H9 (cell line): ENCODE measurements around the gene EFS. TPM values are rescaled to one million over a fixed set of nuclear protein-coding genes. Genes with fewer than 3 reads are reported as not detected.

Source experiments
- DNase-seq: peaks from one replicate; pipeline ENCODE4 v3.0.0-alpha.2; 2017
- H2AFZ ChIP-seq: one replicate; pipeline ENCODE4 v1.6.1; 2013; ENCODE audit warnings: mild to moderate bottlenecking, low read length, control low read depth, moderate library complexity
- H2AK5ac ChIP-seq: 2 replicates; pipeline ENCODE4 v1.6.1; 2013; ENCODE audit warnings: low read length, control low read depth, mixed read lengths; ENCODE audit not compliant: insufficient read length
- H2BK120ac ChIP-seq: one replicate; pipeline ENCODE4 v1.6.1; 2013; ENCODE audit warnings: low read depth, mild to moderate bottlenecking, low read length, control low read depth, inconsistent platforms; ENCODE audit not compliant: poor library complexity, severe bottlenecking
- H2BK12ac ChIP-seq: 2 replicates; pipeline ENCODE4 v1.6.1; 2013; ENCODE audit warnings: low read length, control low read depth, mixed read lengths, low read depth; ENCODE audit not compliant: insufficient read length
- H2BK15ac ChIP-seq: 2 replicates; pipeline ENCODE4 v1.6.1; 2013; ENCODE audit warnings: low read depth, low read length, control low read depth
- H2BK20ac ChIP-seq: one replicate; pipeline ENCODE4 v1.6.1; 2013; ENCODE audit warnings: low read depth, mild to moderate bottlenecking, low read length, control low read depth, inconsistent platforms; ENCODE audit not compliant: poor library complexity, severe bottlenecking
- H2BK5ac ChIP-seq: 2 replicates; pipeline ENCODE4 v1.6.1; 2013; ENCODE audit warnings: low read length, control low read depth, mixed read lengths; ENCODE audit not compliant: insufficient read length
- H3K14ac ChIP-seq: 2 replicates; pipeline ENCODE4 v1.6.1; 2013; ENCODE audit warnings: low read length, control low read depth; ENCODE audit not compliant: insufficient read depth
- H3K18ac ChIP-seq: 2 replicates; pipeline ENCODE4 v1.6.1; 2013; ENCODE audit warnings: low read depth, mild to moderate bottlenecking, mixed read lengths, low read length, control low read depth; ENCODE audit not compliant: insufficient read length
- H3K23ac ChIP-seq: 2 replicates; pipeline ENCODE4 v1.6.1; 2013; ENCODE audit warnings: low read length, control low read depth, mixed read lengths, low read depth; ENCODE audit not compliant: insufficient read length
- H3K23me2 ChIP-seq: 2 replicates; pipeline ENCODE4 v1.6.1; 2013; ENCODE audit warnings: low read depth, mild to moderate bottlenecking, mixed read lengths, low read length, control low read depth; ENCODE audit not compliant: insufficient read length, poor library complexity, severe bottlenecking
- H3K27ac ChIP-seq: 2 replicates; pipeline ENCODE4 v1.5.1; 2013; ENCODE audit warnings: low read length, control low read depth, mixed read lengths, low read depth; ENCODE audit not compliant: insufficient read length
- H3K27me3 ChIP-seq: 2 replicates; pipeline ENCODE4 v1.6.1; 2013; ENCODE audit warnings: low read length, control low read depth, inconsistent platforms; ENCODE audit not compliant: insufficient read depth
- H3K4ac ChIP-seq: 2 replicates; pipeline ENCODE4 v1.6.1; 2013; ENCODE audit warnings: low read depth, mild to moderate bottlenecking, control low read depth, inconsistent platforms, low read length, moderate library complexity
- H3K4me1 ChIP-seq: 2 replicates; pipeline ENCODE4 v1.6.1; 2013; ENCODE audit warnings: low read length, control low read depth, inconsistent platforms; ENCODE audit not compliant: insufficient read depth
- H3K4me2 ChIP-seq: 2 replicates; pipeline ENCODE4 v1.6.1; 2013; ENCODE audit warnings: low read length, control low read depth, mixed read lengths; ENCODE audit not compliant: insufficient read length, insufficient read depth
- H3K56ac ChIP-seq: 2 replicates; pipeline ENCODE4 v1.6.1; 2013; ENCODE audit warnings: low read depth, mild to moderate bottlenecking, mixed read lengths, low read length, control low read depth; ENCODE audit not compliant: insufficient read length
- H3K79me1 ChIP-seq: 2 replicates; pipeline ENCODE4 v1.6.1; 2013; ENCODE audit warnings: low read depth, mild to moderate bottlenecking, moderate library complexity, low read length, control low read depth, inconsistent platforms; ENCODE audit not compliant: insufficient read depth, poor library complexity, severe bottlenecking
- H3K79me2 ChIP-seq: 2 replicates; pipeline ENCODE4 v1.6.1; 2013; ENCODE audit warnings: low read length, control low read depth, inconsistent platforms; ENCODE audit not compliant: insufficient read depth
- H3K9ac ChIP-seq: 2 replicates; pipeline ENCODE4 v1.6.1; 2013; ENCODE audit warnings: low read length, control low read depth, mixed read lengths; ENCODE audit not compliant: insufficient read length; ENCODE audit errors: extremely low read depth
- H3K9me3 ChIP-seq: one replicate; pipeline ENCODE4 v1.6.1; 2013; ENCODE audit warnings: low read depth, low read length, inconsistent platforms; ENCODE audit not compliant: control insufficient read depth
- H3T11ph ChIP-seq: one replicate; pipeline ENCODE4 v1.6.1; 2013; ENCODE audit warnings: mild to moderate bottlenecking, low read length, control low read depth, inconsistent platforms
- H4K20me1 ChIP-seq: one replicate; pipeline ENCODE4 v1.6.1; 2013; ENCODE audit not compliant: control insufficient read depth, insufficient read length, insufficient read depth
- H4K5ac ChIP-seq: 2 replicates; pipeline ENCODE4 v1.6.1; 2013; ENCODE audit warnings: low read depth, mild to moderate bottlenecking, mixed read lengths, low read length, control low read depth; ENCODE audit not compliant: insufficient read length
- H4K8ac ChIP-seq: replicated peaks from 2 replicates; pipeline ENCODE4 v1.6.1; 2013; ENCODE audit warnings: low read length, control low read depth, mixed read lengths, low read depth; ENCODE audit not compliant: insufficient read length
- H4K91ac ChIP-seq: 2 replicates; pipeline ENCODE4 v1.6.1; 2013; ENCODE audit warnings: low read depth, mild to moderate bottlenecking, moderate library complexity, mixed read lengths, low read length, control low read depth; ENCODE audit not compliant: insufficient read length
- H3K27ac Mint-ChIP-seq, 3 experiments: 2 replicates in 2 of 3; 3 replicates in 1 of 3; pipeline ENCODE4 v1.8.0; 2020 to 2021; ENCODE audit warnings: mixed read lengths in 3 of 3, mild to moderate bottlenecking in 1 of 3, moderate library complexity in 1 of 3
- H3K27me3 Mint-ChIP-seq: 2 replicates; pipeline ENCODE4 v1.8.0; 2021; ENCODE audit warnings: low read depth, mild to moderate bottlenecking, moderate library complexity, mixed read lengths
- H3K36me3 Mint-ChIP-seq, 3 experiments: 2 replicates in 2 of 3; 3 replicates in 1 of 3; pipeline ENCODE4 v1.8.0; 2020 to 2021; ENCODE audit warnings: low read depth in 3 of 3, mixed read lengths in 3 of 3; ENCODE audit not compliant: insufficient read depth in 1 of 3
- H3K4me1 Mint-ChIP-seq, 2 experiments: 2 replicates each; pipeline ENCODE4 v1.8.0; 2020; ENCODE audit warnings: mixed read lengths in 2 of 2
- H3K4me3 Mint-ChIP-seq, 2 experiments: 2 replicates in 1 of 2; 3 replicates in 1 of 2; pipeline ENCODE4 v1.8.0; 2020 to 2021; ENCODE audit warnings: mild to moderate bottlenecking in 2 of 2, mixed read lengths in 2 of 2, moderate library complexity in 1 of 2
- H3K9me3 Mint-ChIP-seq, 2 experiments: 2 replicates in 1 of 2; 3 replicates in 1 of 2; pipeline ENCODE4 v1.8.0; 2020; ENCODE audit warnings: mild to moderate bottlenecking in 2 of 2, mixed read lengths in 2 of 2, moderate library complexity in 1 of 2
- CTCF ChIP-seq: fragments of 200-600 bp; sonication (generic); conservative IDR thresholded peaks from 3 replicates; pipeline ENCODE4 v1.8.0; 2021; ENCODE audit warnings: antibody characterized with exemption, mild to moderate bottlenecking
- WGBS: extraction: QIAGEN DNeasy Blood & Tissue Kit; methylation state at CpG from one replicate; pipeline ENCODE4 v1.1.7; 2013; ENCODE audit warnings: missing lambda C conversion rate, low lambda C conversion rate, mixed read lengths; ENCODE audit not compliant: insufficient read length; ENCODE audit errors: extremely low coverage; 5-methylcytosine and 5-hydroxymethylcytosine counted together
- total RNA-seq: library from RNA; stranded (reverse); gene quantifications from 2 replicates; pipeline ENCODE4 v1.2.1, GENCODE V29; 2021

The EFS gene
- total RNA-seq, 1 experiment from 2014 or later = 32.1 TPM

- Histone ChIP-seq H2BK12ac (no peak overlapping the region), H3K14ac (no peak overlapping the region), H4K91ac (no peak overlapping the region), H3K79me2 (no peaks in the 10 kb centered on the region), H2BK15ac (no peak overlapping the region), H3K4me2 (no peak overlapping the region), H4K20me1 (no peaks in the 10 kb centered on the region), H3K79me1 (no peaks in the 10 kb centered on the region), H3K27me3 (no peaks in the 10 kb centered on the region), H3T11ph (no peak overlapping the region), H4K5ac (no peak overlapping the region), H3K18ac (no peak overlapping the region), H3K4me1 (no peaks in the 10 kb centered on the region), H2AK5ac (no peak overlapping the region), H4K8ac (no peak overlapping the region), H3K23me2 (no peaks in the 10 kb centered on the region), H2BK20ac (no peak overlapping the region), H3K27ac (no peak overlapping the region), H3K23ac (no peak overlapping the region), H3K9me3 (no peaks in the 10 kb centered on the region), H3K4ac (no peak overlapping the region), H2BK5ac (no peak overlapping the region), H2BK120ac (no peak overlapping the region), H2AFZ (no peak overlapping the region), H3K56ac (no peak overlapping the region), H3K9ac (no peak overlapping the region)
- no peaks in the 10 kb centered on the region for H3K9me3 Mint-ChIP-seq
- no peak overlapping the region; a peak in 1 of 5 replicates for H3K4me3 Mint-ChIP-seq
- peaks cover 17 to 25% of the 10 kb centered on the region in 2 experiments for H3K4me1 Mint-ChIP-seq
- no peaks in the 10 kb centered on the region for H3K36me3 Mint-ChIP-seq
- peaks cover 60% of the 10 kb centered on the region for H3K27me3 Mint-ChIP-seq
- no peak for DNase-seq
- H3K27ac Mint-ChIP-seq = no peak overlapping the region
- TF ChIP-seq CTCF = no peak
- WGBS = no CpG with 5 or more reads among the region's 4 CpGs
Measured at GRCh38 chr14:23406244-23406643, 41.3 kb upstream of the EFS start.
